ENCODE data around the gene BMPR1B.
"Not testable (repeated sequence)": the region's sequence is repeated elsewhere in the genome, so short reads cannot be mapped to it uniquely, and the experiment has no call there.

Gene BMPR1B

DNA sequence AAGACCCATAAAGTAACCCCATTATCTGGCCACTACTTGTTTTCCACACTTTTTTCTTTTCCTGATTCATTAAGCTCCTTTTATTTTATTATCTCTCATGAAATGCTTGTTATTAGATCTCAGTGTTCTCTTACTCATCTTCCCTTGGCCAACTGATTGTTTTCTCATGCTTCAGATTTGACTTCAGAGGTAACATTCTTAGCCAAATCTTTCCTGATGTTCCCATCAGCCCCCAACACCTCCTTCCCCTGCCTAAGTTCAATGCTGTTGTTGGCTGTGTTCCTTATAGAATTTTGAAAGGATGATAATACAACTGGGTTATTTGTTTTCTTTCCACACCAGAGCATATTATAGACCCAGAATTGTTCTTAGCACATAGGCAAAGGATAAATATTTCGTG lies 75.6 kb downstream of the BMPR1B start:
- no peak for DNase-seq (ENCODE audit: low spot score)

DNA sequence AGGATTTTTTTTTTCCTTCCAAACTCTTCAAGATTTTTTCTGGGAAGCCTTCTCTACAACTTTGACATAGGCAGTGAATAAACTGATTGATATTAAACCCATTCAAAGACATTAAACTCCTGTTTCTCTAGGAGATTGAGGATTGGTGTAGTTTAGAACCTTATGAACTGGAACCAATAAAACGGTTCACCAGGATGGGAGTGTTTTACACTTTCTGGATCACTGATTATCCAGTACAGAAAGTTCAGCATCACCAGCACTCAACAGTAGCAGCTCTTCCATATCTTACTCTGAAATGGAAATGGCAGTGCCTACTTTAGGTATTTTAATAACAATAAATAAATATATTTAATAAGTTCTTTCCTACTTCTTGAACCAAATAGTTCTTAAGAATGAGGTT lies 76.7 kb downstream of the BMPR1B start:
- no peak for DNase-seq (ENCODE audit: low spot score)

DNA sequence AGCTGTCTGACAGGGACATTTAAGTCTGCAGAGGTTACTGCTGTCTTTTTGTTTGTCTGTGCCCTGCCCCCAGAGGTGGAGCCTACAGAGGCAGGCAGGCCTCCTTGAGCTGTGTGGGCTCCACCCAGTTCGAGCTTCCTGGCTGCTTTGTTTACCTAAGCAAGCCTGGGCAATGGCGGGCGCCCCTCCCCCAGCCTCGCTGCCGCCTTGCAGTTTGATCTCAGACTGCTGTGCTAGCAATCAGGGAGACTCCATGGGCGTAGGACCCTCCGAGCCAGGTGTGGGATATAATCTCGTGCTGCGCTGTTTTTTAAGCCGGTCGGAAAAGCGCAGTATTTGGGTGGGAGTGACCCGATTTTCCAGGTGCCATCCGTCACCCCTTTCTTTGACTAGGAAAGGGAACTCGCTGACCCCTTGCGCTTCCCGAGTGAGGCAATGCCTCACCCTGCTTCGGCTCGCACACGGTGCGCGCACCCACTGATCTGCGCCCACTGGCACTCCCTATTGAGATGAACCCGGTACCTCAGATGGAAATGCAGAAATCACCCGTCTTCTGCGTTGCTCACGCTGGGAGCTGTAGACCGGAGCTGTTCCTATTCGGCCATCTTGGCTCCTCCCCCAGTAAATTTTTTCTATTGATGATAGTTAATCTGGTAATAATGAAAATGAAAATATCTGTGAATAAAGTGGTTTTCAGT lies 83.6 kb downstream of the BMPR1B start:
- DNase-seq (ENCODE audit: low spot score) = not testable (repeated sequence)

DNA sequence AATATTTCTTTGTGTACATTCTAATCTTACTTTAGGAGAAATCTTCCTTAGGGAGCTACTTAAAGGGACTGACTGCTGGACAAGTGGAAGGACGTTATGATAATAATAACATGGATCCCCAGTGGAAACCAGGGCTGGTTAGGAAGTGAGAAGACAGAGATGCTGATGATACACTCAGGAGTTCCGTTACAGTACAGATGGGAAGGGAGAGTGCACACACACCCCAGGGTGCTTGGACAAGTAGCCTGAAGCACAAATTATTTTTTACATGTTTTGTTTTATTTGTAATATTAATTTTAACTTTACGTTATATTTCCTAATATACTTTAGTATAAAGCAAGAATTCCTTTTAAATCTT lies 84.1 kb downstream of the BMPR1B start:
- no peak for DNase-seq (ENCODE audit: low spot score)

DNA sequence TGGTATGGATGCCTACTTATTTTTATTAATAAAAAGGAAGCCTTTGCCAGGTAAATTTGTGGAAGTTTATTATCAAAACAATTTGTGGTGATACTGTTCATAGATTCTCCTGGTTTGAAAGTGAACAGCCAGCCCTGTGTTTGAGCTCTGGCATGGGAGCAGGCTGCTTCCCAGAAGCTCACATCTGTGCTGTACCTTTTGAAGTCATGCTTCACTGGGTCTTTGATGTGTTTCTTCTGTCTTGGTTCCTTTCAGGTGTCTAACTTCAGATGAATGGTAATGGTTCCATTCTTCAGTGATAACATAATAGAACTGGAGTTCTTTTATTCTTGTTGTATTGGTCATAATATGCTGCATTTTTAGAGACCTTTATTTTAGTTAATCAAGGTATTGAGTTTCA lies 85.5 kb downstream of the BMPR1B start:
- DNase-seq (ENCODE audit: low spot score) = no peak

DNA sequence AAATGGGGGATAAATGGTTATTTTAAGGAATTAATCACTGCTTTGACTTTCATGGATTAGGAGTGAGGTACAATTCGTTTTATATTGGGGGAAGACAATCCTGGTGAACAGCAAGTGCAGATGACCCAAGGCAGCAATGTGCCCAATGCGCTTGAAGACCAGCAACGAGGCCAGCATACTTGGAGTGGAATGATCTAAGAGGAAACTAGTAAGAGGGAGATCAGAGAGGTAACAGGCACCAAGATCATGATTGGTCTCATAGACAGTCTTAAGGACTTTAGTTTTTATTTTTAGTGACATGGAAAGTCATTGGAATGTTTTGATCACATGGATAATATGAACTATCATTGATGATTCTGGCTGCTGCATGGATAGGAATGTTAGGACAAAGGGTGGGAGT lies 90.6 kb downstream of the BMPR1B start:
- DNase-seq (ENCODE audit: low spot score) = no peak

DNA sequence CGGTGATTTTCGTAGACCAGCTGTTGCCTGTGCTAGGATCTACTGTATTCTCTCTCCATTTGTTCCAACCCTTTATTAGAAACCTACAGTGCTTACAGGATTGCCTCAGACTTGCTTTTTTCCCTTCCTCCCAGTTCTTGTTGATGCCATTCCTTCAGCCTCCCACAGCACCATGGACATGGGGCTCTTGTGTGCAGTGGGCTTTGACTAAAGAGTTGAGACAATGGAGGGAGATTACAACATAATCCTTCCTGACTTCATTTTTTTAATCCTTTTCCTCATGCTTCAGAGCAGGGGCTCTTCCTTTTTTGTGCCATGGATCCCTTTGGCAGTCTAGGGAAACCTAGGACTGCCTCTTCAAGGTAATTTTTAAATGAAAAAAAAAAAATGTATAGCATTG lies 92.1 kb downstream of the BMPR1B start:
- DNase-seq (ENCODE audit: low spot score) = peak; percentile 63

DNA sequence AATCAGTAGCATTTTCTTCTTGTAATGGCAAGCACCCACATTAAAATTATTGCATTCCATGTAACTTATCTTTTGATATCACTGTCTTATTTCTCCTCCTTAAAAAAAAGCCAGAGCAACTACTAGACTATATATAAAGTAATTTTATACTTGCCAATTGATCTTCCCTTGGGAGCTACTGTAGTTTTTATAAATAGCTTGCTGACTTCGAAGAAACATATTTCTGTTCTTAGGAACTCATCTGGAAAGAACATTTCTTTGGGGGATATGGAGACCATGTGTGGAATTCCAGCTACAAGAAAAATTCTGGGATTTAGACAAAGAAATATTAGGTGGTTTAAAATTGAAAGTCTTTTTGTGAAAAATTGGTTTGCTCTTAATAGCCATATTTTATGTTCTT lies 94.9 kb downstream of the BMPR1B start:
- DNase-seq (ENCODE audit: low spot score) = no peak

DNA sequence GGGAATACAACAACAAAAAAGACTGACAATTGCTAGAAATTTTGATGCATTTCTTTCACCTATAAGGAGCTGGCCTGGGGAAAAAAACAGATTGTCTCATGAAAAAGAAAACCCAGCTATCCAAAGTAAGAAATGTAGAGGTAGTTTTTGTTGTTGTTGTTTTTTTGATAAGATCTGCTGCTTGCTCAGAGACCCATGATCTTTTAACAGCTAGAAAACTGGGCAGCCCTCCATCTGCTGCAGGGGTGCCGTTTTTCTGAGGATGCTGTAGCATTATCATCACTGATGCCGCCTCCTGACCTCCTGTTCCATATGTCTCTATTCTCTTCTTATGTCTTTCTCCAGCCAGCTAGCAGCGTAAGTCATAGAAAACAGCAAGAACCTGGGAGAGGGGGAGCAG lies 98.3 kb downstream of the BMPR1B start:
- no peak for DNase-seq (ENCODE audit: low spot score)

DNA sequence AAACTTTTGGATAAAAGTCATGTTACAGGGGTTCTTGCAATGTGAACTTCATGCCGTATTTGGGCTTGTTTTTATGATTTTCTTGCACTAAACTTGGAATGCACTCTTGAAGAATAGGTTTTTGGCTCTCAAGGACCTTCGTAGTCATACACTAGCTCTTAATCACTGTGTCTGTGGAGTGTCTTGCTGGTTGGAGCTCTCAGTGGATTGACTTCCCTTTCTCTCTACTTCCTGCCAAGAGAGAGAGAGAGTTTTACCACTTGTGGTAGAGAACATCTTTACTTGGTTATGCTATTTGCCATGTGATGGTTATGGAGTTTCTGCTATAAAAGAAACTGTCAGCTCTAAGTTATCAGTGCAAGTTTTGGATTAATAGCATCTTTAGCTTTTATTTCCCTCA lies 112.4 kb downstream of the BMPR1B start:
- DNase-seq (ENCODE audit: low spot score) = no peak

DNA sequence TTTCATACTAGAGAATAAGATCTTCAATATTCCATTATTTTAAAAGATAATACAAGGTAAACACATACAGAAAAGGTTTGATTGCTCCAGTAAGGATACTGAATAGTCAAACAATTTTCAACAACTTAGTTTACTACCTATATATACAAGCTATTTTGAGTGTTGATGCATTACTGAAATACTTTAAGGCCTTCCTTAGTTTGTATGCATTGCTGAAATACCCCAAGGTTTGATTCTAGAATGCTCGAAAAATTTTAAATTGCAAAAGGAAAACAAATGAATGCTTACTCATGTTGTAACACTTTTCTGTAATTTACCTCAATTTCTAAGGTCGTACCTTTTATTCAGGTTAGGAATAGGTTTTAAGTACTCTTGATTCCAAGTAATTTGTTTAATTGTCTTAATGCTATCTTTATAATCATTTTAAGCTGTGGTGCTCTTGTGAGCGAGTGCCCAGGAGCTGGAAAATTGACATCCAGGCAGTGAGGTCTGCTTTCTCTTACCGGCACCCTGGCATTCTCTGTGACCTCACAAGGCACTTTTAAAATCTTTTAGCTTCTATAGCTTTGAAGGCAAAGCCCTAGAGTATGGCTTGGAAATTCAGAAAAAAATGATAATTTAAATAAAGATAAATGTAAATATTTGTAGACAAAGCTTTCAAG lies 114.0 kb downstream of the BMPR1B start:
- peak; percentile 33 for DNase-seq (ENCODE audit: low spot score)

DNA sequence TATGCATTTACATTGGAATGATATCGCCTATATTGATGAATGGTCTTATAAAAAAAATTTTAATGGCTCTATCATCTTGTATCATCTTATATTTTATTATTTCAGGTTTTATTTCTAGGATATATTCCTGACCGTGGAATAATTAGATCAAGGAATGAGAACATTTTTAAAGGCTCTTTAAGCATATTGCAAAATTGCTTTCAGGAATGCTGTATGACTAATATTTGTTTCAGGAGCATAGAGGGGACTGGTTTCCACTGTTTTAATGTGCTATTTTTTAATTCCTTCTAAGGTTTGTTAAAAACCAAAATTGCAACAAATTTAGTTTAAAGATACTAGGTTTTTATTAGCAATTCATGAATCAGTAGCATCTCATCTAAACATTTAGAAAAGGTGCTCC lies 120.2 kb downstream of the BMPR1B start:
- no peak for DNase-seq (ENCODE audit: low spot score)

DNA sequence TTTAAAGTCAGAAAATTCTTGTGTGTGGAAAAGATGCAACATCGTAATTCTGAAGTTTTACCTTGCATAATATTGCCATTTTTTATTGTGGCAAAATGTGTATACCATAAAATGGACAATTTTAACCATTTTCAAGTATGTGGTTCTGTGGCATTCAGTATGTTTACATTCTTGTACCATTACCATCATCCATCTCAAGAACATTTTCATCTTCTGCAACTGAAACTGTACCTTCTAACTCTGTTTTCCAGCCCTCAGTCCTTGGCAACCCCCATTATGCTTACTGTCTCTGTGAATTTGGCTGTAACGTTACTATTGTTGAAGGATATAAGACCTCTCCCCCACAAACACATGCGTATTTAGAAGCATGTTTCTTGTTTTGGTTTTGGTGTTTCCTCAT lies 123.2 kb downstream of the BMPR1B start:
- DNase-seq (ENCODE audit: low spot score) = no peak

DNA sequence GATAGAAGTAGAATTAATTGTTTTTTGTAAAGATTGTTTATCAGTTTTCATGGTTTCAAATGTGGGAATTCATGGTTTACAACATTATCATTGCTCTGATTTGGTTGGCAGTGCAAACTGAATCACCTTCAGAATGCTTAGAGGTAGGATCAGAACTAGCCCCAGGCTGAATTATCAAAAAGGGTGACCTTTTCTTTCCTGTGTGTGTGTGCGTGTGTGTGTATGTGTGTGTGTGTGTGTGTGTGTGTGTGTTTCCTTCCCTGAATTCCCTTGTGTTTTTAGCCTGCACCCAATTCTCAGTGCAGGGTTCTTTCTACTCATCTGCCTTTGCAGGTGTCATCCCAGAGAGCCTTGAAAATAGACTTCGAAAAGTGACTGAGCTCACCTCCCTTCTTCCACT lies 125.0 kb downstream of the BMPR1B start:
- DNase-seq (ENCODE audit: low spot score) = no peak

DNA sequence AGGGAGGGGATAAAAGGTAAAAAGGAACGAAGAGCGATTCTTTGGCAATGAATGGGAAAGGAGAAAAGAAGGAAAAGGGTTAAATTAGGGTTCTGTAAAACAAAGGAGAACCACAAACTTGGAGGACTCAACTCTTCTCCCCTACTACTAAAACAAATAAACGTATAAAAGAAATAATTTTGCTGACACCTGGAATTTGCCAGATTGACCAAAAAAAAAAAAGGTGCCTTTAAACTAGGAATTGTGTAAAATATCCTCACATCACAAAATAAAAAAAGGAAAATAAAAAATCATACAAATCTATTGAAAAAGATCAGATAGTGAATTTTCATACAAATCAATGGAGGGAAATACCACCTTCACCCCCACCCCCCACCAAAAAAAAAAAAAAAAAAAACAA lies 129.3 kb downstream of the BMPR1B start:
- no peak for DNase-seq (ENCODE audit: low spot score)

DNA sequence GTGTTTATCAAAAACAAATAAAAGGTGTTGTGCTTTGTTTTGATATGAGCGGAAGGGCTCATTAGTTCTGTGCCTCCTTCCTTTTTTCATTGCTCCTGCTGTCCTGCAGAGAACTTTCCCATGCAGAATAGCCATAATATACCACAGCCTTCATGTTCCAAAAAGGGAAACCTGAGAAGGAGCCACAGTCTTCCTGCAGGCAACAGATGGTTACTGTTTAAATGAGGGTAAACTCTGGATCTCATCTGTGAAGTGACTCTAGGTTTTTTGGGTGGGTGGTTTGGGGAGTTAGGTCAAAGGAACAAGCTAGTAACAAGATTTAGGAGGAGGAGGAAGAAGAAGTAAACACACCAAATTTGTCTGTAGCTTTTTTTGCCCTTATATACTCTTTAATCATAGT lies 131.8 kb downstream of the BMPR1B start:
- no peak for DNase-seq (ENCODE audit: low spot score)

DNA sequence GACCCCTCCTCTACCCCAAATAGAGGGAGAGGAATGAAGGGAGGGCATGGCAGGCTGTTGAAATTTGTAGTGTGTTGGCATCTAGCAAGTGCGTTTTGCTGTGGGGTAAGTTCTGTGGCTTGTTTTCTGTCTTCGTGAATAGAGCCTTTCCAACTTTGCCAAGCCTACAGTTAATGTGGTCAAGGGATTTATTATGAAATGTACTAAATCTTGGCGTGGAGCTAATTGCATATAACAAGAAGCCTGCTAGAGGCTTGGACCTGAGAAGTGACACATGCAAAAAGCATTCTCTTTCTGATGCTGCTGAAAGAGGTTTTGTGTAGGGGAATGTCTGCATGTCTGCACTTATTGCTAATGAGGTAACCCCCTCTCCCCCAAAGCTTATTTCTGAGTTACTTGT lies 132.2 kb downstream of the BMPR1B start:
- DNase-seq (ENCODE audit: low spot score) = no peak

DNA sequence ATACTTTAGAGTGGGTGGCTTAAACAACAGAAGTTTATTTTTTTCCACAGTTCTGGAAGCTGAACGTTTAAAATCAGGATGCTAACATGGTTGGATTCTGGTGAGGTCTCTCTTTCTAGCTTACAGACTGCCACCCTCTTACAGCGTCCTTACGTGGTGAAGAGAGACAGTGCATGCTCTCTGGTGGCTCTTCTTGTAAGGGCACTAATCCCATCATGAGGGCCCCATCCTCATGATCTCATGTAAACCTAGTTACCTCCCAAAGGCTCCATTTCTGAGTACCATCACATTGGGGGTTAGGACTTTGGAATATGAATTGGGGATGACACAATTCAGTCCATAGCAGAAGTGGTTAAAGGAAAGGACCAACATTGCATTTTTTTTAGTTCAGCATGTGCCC lies 132.8 kb downstream of the BMPR1B start:
- DNase-seq (ENCODE audit: low spot score) = no peak

DNA sequence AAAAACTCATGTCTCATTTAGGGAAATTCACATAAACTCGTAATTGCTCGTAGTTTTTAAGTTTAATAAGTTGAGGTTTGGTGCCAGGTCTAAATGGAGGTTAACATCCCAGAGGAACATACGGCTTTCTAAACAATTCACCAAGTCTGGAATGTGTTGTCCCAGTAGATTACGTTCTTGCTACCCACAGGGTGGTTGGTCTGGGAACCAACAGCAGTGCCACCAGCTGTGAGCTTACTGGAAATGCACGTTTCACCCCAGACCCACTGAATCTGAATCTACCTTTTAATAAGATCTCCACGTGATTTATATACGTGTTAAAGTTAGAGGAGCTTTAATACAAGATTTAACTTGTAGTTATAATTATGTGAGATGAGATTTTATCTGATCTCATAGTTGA lies 134.3 kb downstream of the BMPR1B start:
- DNase-seq (ENCODE audit: low spot score) = peak; percentile 39

DNA sequence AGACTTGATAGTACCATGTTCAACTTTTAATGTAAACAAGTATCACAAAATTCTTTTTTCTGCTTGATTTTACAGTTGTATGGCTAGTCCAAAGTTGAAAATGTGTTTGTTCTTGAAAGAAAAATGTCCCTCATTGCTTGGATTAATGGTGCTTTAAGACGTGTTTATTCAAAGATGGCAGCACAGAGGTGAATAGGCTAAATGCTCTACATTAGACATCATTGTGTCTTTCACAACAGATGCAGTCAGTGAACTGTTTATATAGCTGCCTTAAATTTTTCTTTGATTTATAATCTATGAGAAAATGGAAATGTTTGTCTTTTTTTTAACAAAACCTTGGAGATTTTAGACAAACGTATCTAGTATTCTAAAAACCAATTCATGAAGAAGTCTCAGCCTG lies 137.3 kb downstream of the BMPR1B start:
- no peak for DNase-seq (ENCODE audit: low spot score)

DNA sequence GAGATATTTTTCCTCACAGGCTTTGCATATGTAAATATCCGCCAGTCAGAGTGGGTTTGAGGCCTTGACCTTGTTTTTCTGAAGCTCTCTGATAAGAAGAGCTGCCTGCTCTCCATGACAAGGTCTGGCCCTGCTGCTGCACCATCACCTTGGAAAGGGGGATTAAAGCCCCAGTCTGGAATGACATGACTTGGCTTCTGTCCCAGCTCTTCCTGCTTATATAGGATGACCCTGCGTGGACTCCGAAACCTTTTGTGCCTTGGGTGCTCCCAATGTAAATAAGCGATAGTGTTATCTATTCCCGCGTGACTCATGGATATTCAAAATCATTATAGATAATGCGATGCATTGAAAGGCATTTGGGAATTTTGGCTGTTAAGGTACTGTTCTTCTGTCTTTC lies 139.3 kb downstream of the BMPR1B start:
- peak; percentile 35 for DNase-seq (ENCODE audit: low spot score)

DNA sequence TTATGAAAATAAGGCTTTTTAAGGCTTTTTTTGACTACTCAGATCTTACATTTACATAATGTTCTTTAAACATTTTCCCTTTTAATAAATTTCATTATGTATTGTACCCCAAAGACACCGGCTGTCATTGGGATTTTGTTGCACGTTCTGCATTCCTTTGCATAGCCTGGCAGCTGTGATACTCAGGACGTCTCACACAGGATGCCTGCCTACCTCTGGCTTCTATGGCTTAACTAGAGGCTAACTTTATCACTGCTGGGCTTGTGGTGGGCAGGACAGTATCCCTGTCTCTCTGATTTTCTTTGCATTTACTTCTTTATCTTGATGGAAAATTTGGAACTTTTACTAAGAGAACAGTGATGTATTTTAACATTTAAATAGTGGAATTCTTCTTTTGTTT lies 147.8 kb downstream of the BMPR1B start:
- DNase-seq (ENCODE audit: low spot score) = no peak

DNA sequence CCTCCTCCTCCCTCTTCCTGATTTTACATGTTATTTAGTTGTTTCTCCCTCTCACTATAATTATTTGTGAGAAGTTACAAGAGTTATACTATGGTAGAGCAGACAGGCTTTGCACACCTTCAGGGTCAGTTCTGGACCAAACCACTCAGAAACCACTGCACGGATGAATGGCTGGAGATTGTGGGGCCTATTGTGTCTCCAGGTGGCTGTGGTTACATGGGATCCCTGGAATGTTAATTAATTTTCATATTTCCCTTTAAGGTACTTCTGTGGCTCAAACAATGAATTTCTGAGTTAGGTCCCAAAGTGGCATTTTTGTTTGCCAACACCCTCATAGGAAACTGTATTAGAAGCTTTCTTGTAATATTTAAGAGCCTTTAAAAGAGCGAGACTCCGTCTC lies 151.9 kb downstream of the BMPR1B start:
- no peak for DNase-seq (ENCODE audit: low spot score)

DNA sequence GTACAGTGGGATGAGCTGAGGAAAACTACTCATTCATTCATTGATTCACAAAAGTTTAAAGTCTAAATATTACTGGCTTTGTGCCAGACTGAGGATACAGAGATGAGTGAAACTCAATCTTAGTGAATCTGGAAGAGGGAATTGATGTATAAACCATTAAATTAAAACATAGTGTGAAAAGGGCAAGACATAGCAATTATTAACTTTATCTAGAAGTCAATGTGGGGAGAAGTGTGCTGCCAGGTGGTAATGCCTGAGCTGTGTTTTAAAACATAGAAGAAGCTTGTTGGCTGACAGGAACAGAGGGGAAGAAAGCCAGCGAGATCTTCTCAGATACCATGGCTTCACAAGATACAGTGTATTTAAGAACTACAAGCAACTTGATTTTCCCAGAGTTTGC lies 153.4 kb downstream of the BMPR1B start:
- DNase-seq (ENCODE audit: low spot score) = no peak
